Measurements from ENCODE around the gene ADGRG7. TPM values are rescaled to one million over a fixed set of nuclear protein-coding genes. Genes with fewer than 3 reads are reported as not detected.

Gene ADGRG7
- total RNA-seq, 2 experiments from 2014 or later, result not detected

- Mint-ChIP-seq H3K27me3 (no peaks in the 10 kb centered on the region), H3K27ac (no peak overlapping the region), H3K36me3 (peaks cover 50% of the 10 kb centered on the region), H3K4me3 (no peak overlapping the region), H3K9me3 (ENCODE audit: low read depth) (no peaks in the 10 kb centered on the region), H3K4me1 (peaks cover 27% of the 10 kb centered on the region)
- CTCF ChIA-PET, result interaction anchor here (1.1 to 2.4 kb wide), 3 partner anchors 9 to 71 kb away, joined by 3 to 7 read pairs (median 5); no protein-coding TSS in a partner anchor
- ATAC-seq (no peak), DNase-seq (no peak)
These were observed 116.6 kb downstream of the ADGRG7 start for GRCh38 chr3:100725935-100726513.

GRCh38 chr3:100726706-100727105 lies 117.3 kb downstream of the ADGRG7 start:
- no peak overlapping the region for H3K4me3 Mint-ChIP-seq
- H3K4me1 Mint-ChIP-seq, result peaks cover 29% of the 10 kb centered on the region
- peaks cover 48% of the 10 kb centered on the region for H3K36me3 Mint-ChIP-seq
- DNase-seq (no peak), ATAC-seq (no peak)
- H3K9me3 Mint-ChIP-seq (ENCODE audit: low read depth), result no peaks in the 10 kb centered on the region
- CTCF ChIA-PET, result interaction anchor here (1.1 to 2.4 kb wide), 3 partner anchors 9 to 70 kb away, joined by 3 to 7 read pairs (median 5); no protein-coding TSS in a partner anchor
- H3K27ac Mint-ChIP-seq, result no peak overlapping the region
- no peaks in the 10 kb centered on the region for H3K27me3 Mint-ChIP-seq

- ATAC-seq (no peak), DNase-seq (no peak)
- Mint-ChIP-seq H3K4me3 (no peak overlapping the region), H3K4me1 (peaks cover 32% of the 10 kb centered on the region), H3K36me3 (peaks cover 42% of the 10 kb centered on the region), H3K9me3 (ENCODE audit: low read depth) (no peaks in the 10 kb centered on the region), H3K27me3 (no peaks in the 10 kb centered on the region), H3K27ac (peak overlapping the region; percentile 37)
- CTCF ChIA-PET, result interaction anchor here (0.7 to 1.3 kb wide), 2 partner anchors 10 to 20 kb away, joined by 3 to 5 read pairs; no protein-coding TSS in a partner anchor
These were observed 121.1 kb downstream of the ADGRG7 start for GRCh38 chr3:100730524-100730923.

GRCh38 chr3:100732435-100732834 lies 123.0 kb downstream of the ADGRG7 start:
- H3K27ac Mint-ChIP-seq, result no peak overlapping the region
- no peaks in the 10 kb centered on the region for H3K9me3 Mint-ChIP-seq (ENCODE audit: low read depth)
- CTCF ChIA-PET, result no interaction called here
- DNase-seq (no peak), ATAC-seq (no peak)
- no peak overlapping the region for H3K4me3 Mint-ChIP-seq
- H3K4me1 Mint-ChIP-seq, result peaks cover 21% of the 10 kb centered on the region
- no peaks in the 10 kb centered on the region for H3K27me3 Mint-ChIP-seq
- H3K36me3 Mint-ChIP-seq, result peaks cover 45% of the 10 kb centered on the region

GRCh38 chr3:100737334-100737733 lies 127.9 kb downstream of the ADGRG7 start:
- CTCF ChIA-PET, result interaction anchor here (0.7 kb wide), 1 partner anchor 19 kb away, joined by 3 read pairs; no protein-coding TSS in a partner anchor
- peaks cover 14% of the 10 kb centered on the region for H3K4me1 Mint-ChIP-seq
- H3K27me3 Mint-ChIP-seq, result no peaks in the 10 kb centered on the region
- DNase-seq (no peak), ATAC-seq (no peak)
- H3K27ac Mint-ChIP-seq, result no peak overlapping the region
- no peaks in the 10 kb centered on the region for H3K9me3 Mint-ChIP-seq (ENCODE audit: low read depth)
- H3K4me3 Mint-ChIP-seq, result no peak overlapping the region
- peaks cover 43% of the 10 kb centered on the region for H3K36me3 Mint-ChIP-seq

GRCh38 chr3:100740207-100740606 lies 130.8 kb downstream of the ADGRG7 start:
- Mint-ChIP-seq H3K9me3 (ENCODE audit: low read depth) (no peaks in the 10 kb centered on the region), H3K4me3 (no peak overlapping the region), H3K4me1 (peaks cover 9% of the 10 kb centered on the region), H3K27me3 (no peaks in the 10 kb centered on the region), H3K27ac (no peak overlapping the region), H3K36me3 (peaks cover 42% of the 10 kb centered on the region)
- CTCF ChIA-PET, result interaction anchor here (1.3 to 1.9 kb wide), 3 partner anchors 10 to 56 kb away, joined by 3 to 5 read pairs (median 4); no protein-coding TSS in a partner anchor
- DNase-seq (no peak), ATAC-seq (peak; percentile 80)

GRCh38 chr3:100743535-100743934 lies 134.1 kb downstream of the ADGRG7 start:
- peaks cover 42% of the 10 kb centered on the region for H3K36me3 Mint-ChIP-seq

GRCh38 chr3:100744671-100745070 lies 135.3 kb downstream of the ADGRG7 start:
- no peak for DNase-seq
- CTCF ChIA-PET, result no interaction called here
- H3K36me3 Mint-ChIP-seq, result peaks cover 44% of the 10 kb centered on the region
- H3K27me3 Mint-ChIP-seq, result no peaks in the 10 kb centered on the region
- no peaks in the 10 kb centered on the region for H3K9me3 Mint-ChIP-seq (ENCODE audit: low read depth)
- H3K27ac Mint-ChIP-seq, result no peak overlapping the region
- H3K4me1 Mint-ChIP-seq, result peaks cover 4% of the 10 kb centered on the region
- H3K4me3 Mint-ChIP-seq, result no peak overlapping the region
- no peak for ATAC-seq

More at GRCh38 chr3:100743535-100743934, 134.1 kb downstream of the ADGRG7 start:
- H3K9me3 Mint-ChIP-seq (ENCODE audit: low read depth), result no peaks in the 10 kb centered on the region
- CTCF ChIA-PET, result interaction anchor here (0.7 kb wide), 1 partner anchor 14 kb away, joined by 3 read pairs; no protein-coding TSS in a partner anchor
- ATAC-seq, result no peak
- peaks cover 9% of the 10 kb centered on the region for H3K4me1 Mint-ChIP-seq
- H3K4me3 Mint-ChIP-seq, result no peak overlapping the region
- H3K27ac Mint-ChIP-seq, result no peak overlapping the region
- H3K27me3 Mint-ChIP-seq, result no peaks in the 10 kb centered on the region
- DNase-seq, result no peak

Other genes starting within 250 kb of the ADGRG7 start
- gene TOMM70, start 208.5 kb upstream of the ADGRG7 start, total RNA-seq, result 10 to 100 TPM; 38.9 to 46.9 TPM
- gene LNP1, start 208.1 kb upstream of the ADGRG7 start, total RNA-seq, result 1 to 10 TPM; 2.3 to 2.6 TPM
- under 1 TPM; 0.26 to 0.89 TPM for gene TMEM45A, start 117.0 kb upstream of the ADGRG7 start, total RNA-seq
- 10 to 100 TPM; 44.0 to 49.0 TPM for gene TFG, start 99.9 kb downstream of the ADGRG7 start, total RNA-seq

Data from activated CD8-positive, alpha-beta memory T cell treated with anti-CD3 and anti-CD28 coated beads, Interleukin-2, amount 10 ng/mL, durations not matched to agents 7 days and 5 days (primary cell).